ENCODE results near the gene ZNF26.

The ZNF26 gene

GRCh38 chr12:132946246-132946820 is 39.8 kb upstream of the ZNF26 start:
- DNase-seq (ENCODE audit: insufficient read length, low spot score) (no peak), FAIRE-seq (no peak)
- TF ChIP-seq, protein P1, sequence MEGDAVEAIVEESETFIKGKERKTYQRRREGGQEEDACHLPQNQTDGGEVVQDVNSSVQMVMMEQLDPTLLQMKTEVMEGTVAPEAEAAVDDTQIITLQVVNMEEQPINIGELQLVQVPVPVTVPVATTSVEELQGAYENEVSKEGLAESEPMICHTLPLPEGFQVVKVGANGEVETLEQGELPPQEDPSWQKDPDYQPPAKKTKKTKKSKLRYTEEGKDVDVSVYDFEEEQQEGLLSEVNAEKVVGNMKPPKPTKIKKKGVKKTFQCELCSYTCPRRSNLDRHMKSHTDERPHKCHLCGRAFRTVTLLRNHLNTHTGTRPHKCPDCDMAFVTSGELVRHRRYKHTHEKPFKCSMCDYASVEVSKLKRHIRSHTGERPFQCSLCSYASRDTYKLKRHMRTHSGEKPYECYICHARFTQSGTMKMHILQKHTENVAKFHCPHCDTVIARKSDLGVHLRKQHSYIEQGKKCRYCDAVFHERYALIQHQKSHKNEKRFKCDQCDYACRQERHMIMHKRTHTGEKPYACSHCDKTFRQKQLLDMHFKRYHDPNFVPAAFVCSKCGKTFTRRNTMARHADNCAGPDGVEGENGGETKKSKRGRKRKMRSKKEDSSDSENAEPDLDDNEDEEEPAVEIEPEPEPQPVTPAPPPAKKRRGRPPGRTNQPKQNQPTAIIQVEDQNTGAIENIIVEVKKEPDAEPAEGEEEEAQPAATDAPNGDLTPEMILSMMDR (IDR thresholded peaks at IDR 0.05; ENCODE audit: insufficient read depth, missing control alignments) = no peak

GRCh38 chr12:132948146-132949066 is 37.8 kb upstream of the ZNF26 start:
- TF ChIP-seq, protein P1 (IDR thresholded peaks at IDR 0.05; ENCODE audit: insufficient read depth, missing control alignments) = no peak
- FAIRE-seq = no peak
- no peak for DNase-seq (ENCODE audit: insufficient read length, low spot score)

- FAIRE-seq = no peak
- no peak for DNase-seq (ENCODE audit: insufficient read length, low spot score)
- TF ChIP-seq, protein P1 (IDR thresholded peaks at IDR 0.05; ENCODE audit: insufficient read depth, missing control alignments) = no peak
Measured at GRCh38 chr12:132949936-132950837, 36.0 kb upstream of the ZNF26 start.

GRCh38 chr12:132950844-132951535 is 35.2 kb upstream of the ZNF26 start:
- TF ChIP-seq, protein P1 (IDR thresholded peaks at IDR 0.05; ENCODE audit: insufficient read depth, missing control alignments) = no peak
- FAIRE-seq = peak; percentile 69

DNA sequence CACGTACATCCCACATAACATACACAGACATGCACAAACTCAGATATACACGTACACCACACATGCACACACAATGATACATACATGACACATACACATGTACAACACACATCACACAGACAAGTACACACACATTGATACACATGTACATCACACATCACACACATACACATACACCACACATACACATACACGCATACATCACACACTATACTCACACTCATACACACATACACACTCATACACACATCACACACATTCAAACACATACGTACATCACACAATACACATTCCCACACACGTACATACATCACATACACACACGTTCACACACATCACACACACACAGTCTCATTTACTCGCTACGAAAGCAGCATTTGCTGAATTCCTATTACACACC is 34.5 kb upstream of the ZNF26 start:
- DNase-seq (ENCODE audit: insufficient read length, low spot score) = no peak
- peak; percentile 91 for FAIRE-seq
- TF ChIP-seq, protein P1 (IDR thresholded peaks at IDR 0.05; ENCODE audit: insufficient read depth, missing control alignments) = no peak

More at GRCh38 chr12:132950844-132951535, 35.2 kb upstream of the ZNF26 start:
- DNase-seq (ENCODE audit: insufficient read length, low spot score) = no peak

DNA sequence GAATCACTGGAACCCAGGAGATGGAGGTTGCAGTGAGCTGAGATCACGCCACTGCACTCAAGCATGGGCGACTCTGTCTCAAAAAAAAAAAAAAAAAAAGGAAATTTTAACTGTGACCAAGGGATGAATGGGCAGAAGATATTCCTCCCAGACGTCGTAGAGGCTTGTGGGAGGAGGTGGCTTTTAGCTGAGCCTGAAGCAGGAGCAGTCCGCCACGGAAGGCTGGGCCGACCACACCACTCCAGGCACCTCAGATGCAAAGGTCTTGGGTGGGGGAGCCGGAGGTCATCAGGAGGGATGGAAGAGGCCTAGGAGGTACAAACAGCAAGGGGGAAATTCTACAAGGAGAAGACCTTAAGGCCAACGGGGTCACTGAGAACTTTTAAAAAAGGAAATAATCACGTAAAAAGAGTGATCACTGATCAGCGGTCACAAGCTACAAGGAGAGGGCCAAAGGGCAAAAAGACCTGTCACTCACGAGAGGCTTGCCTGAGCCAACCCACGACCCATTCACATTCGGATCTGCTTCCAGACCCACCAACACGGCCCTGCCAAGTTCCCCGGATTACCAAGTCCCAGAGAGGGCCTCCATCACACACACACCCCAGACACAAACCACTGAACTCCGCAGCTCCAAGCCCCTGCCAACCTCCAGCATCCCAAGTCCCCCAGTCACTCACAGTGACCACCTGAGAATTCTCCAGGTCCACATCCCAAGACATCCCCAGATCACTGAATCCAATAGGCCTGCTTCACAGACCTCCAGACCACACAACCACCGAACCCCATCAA is 33.6 kb upstream of the ZNF26 start:
- DNase-seq (ENCODE audit: insufficient read length, low spot score) (no peak), FAIRE-seq (no peak)
- TF ChIP-seq, protein P1 (IDR thresholded peaks at IDR 0.05; ENCODE audit: insufficient read depth, missing control alignments) = no peak
